Brain microvascular endothelial cell (primary cell): ENCODE measurements around the gene AMBRA1.

Experiments
- DNase-seq: peaks from one replicate; pipeline ENCODE4 v3.0.0-alpha.2; 2020
- H3K27ac ChIP-seq: fragments of 250-450 bp; sonication (Bioruptor Pico); 2 replicates; pipeline ENCODE4 v1.5.1; 2020; ENCODE audit warnings: mild to moderate bottlenecking, moderate library complexity
- H3K27me3 ChIP-seq: fragments of 250-450 bp; sonication (Bioruptor Pico); replicated peaks from 2 replicates; pipeline ENCODE4 v1.5.1; 2020; ENCODE audit warnings: mild to moderate bottlenecking
- H3K36me3 ChIP-seq: fragments of 250-450 bp; sonication (Bioruptor Pico); replicated peaks from 2 replicates; pipeline ENCODE4 v1.5.1; 2020; ENCODE audit warnings: mild to moderate bottlenecking
- H3K4me3 ChIP-seq: 2 replicates; pipeline ENCODE4 v1.5.1; 2011; ENCODE audit warnings: low read depth, mild to moderate bottlenecking, control low read depth, low read length, moderate library complexity
- in situ Hi-C: cut with HindIII; loops from 2 replicates; pipeline ENCODE4 v1.10.0; 2017; ENCODE audit warnings: low sequenced_read_pairs, low pct_ligation_motif_present
- TF ChIP-seq, protein P1 (sequence below): IDR thresholded peaks from 2 replicates; pipeline ENCODE4 v1.5.1; 2011; ENCODE audit warnings: low read depth, mild to moderate bottlenecking, moderate library complexity, low read length, control low read depth, inconsistent platforms; ENCODE audit errors: missing control alignments

Gene AMBRA1

DNA sequence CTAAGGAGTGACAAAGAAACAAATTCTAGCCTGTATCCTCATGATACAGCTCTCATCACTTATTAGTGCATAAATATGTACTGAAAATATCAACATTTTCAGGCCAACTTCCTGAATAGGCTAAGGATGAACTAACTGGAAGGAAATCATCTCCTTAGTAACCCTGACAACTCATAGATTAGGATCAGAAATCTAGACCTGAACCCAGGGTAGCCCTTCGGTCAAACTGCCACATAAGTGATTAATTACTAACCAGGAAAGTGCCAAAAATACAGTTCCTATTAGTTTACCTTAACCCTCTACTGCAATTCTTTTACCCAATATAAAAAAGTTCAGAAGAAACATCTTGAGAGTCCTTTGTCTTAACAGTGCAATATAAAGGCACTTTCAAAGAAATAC is 40.0 kb downstream of the AMBRA1 start:
- H3K27ac ChIP-seq: peak overlapping the region; percentile 84
- no peak for DNase-seq
- TF ChIP-seq, protein P1, sequence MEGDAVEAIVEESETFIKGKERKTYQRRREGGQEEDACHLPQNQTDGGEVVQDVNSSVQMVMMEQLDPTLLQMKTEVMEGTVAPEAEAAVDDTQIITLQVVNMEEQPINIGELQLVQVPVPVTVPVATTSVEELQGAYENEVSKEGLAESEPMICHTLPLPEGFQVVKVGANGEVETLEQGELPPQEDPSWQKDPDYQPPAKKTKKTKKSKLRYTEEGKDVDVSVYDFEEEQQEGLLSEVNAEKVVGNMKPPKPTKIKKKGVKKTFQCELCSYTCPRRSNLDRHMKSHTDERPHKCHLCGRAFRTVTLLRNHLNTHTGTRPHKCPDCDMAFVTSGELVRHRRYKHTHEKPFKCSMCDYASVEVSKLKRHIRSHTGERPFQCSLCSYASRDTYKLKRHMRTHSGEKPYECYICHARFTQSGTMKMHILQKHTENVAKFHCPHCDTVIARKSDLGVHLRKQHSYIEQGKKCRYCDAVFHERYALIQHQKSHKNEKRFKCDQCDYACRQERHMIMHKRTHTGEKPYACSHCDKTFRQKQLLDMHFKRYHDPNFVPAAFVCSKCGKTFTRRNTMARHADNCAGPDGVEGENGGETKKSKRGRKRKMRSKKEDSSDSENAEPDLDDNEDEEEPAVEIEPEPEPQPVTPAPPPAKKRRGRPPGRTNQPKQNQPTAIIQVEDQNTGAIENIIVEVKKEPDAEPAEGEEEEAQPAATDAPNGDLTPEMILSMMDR: no peak
- no peaks in the 10 kb centered on the region for H3K36me3 ChIP-seq
- no peak overlapping the region for H3K4me3 ChIP-seq
- in situ Hi-C loops: no loop called here
- no peaks in the 10 kb centered on the region for H3K27me3 ChIP-seq

DNA sequence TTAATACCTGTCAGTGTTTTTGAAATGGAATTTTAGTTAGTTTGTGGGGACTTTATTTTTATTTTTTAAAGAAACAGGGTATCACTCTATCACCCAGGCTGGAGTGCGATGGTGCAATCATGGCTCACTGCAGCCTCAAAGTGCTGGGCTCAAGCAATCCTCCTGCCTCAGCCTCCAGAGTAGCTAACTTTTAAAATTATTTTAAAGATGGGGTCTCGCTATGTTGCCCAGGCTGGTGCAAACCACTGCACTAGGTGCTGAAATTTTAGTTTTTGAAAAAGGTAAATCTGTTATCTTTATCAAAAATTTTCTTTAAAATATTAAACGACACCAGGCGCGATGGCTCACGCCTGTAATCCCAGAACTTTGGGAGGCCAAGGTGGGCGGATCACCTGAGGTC is 42.6 kb downstream of the AMBRA1 start:
- no peaks in the 10 kb centered on the region for H3K27me3 ChIP-seq
- peaks cover 4% of the 10 kb centered on the region for H3K36me3 ChIP-seq
- TF ChIP-seq, protein P1: no peak
- in situ Hi-C loops: no loop called here
- DNase-seq: no peak
- no peak overlapping the region for H3K27ac ChIP-seq
- H3K4me3 ChIP-seq: no peak overlapping the region

DNA sequence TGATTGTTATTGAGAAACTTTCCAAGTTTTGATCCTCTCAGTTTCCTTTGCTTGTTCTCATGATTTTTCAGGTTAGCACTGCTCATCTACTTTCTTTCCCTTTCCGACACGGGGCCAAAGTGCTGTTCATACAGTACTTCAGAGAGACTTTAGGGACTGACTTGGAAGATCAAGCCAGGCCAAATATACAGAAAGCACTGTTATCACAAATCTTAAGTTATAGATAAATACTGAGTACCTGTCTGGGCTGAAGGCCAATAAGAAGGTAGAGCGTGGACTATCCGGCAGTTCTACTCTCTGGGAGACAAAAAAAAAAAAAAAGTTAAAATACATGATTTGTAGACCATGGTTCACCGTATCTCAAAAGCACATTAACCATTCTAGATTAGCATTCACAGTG is 46.2 kb downstream of the AMBRA1 start:
- in situ Hi-C loops: no loop called here

DNA sequence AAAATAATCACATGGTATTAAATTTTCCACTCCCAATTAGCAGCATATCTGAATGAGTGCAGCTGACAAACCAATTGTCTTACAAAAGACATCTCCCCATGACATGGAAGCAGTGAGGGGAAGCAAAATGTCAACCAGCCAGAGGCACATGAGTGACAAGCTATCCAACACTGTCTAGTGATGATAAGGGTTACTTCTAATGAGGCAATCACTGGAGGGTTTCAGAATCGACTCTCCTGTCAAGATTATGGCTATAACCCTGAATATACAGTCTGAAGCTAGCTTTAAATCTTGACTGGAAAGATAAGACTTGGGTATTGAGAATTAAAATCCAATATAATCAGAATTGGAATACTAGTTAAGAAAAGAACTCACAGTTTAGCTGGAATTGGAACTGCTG is 50.3 kb downstream of the AMBRA1 start:
- Histone ChIP-seq H3K27ac (no peak overlapping the region), H3K36me3 (peaks cover 33% of the 10 kb centered on the region), H3K4me3 (no peak overlapping the region), H3K27me3 (no peaks in the 10 kb centered on the region)
- DNase-seq: no peak
- TF ChIP-seq, protein P1: no peak
- in situ Hi-C loops: no loop called here

More for the DNA sequence above, 46.2 kb downstream of the AMBRA1 start:
- Histone ChIP-seq H3K27ac (no peak overlapping the region), H3K36me3 (peaks cover 18% of the 10 kb centered on the region), H3K4me3 (no peak overlapping the region), H3K27me3 (no peaks in the 10 kb centered on the region)
- TF ChIP-seq, protein P1: no peak
- no peak for DNase-seq

DNA sequence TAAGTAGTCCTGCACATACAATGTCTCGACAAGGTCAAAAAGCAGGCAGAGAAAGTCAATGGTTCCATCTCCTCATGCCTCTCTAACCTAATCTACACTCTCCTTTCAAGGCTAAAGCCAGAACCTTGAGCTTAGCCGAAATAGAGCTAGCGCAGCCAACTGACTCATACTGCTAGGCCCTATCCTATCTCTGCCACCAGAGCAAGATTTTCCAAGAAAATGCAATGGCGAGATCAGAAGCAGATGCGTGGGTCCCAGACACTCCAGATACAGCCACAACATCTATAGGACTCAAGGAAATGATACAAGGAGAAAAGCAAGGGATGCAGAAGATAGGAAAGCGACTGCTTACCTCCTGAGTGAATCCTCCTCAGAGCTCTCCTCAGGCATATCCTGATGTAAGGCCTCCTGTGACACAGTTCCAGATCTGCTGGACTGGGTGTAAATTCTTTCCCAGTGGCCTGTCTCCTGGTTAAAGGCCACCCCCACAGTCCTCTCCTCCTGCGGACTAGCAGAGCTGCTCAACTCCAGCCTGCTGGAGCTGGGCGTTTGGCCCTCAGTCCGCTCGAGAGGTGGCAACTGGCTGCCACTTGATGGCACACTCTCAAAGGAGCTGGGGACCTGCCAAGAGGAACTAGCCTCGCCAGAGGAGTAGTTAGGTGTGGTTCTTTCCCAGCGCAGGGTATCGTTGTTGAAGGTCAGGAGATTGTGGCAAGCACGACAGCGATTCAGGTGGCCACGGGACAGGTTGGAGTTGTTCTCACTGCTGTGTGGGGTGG is 52.0 kb downstream of the AMBRA1 start:
- H3K4me3 ChIP-seq: no peak overlapping the region
- TF ChIP-seq, protein P1: no peak
- DNase-seq: no peak
- no peaks in the 10 kb centered on the region for H3K27me3 ChIP-seq
- H3K36me3 ChIP-seq: peaks cover 28% of the 10 kb centered on the region
- no peak overlapping the region for H3K27ac ChIP-seq
- in situ Hi-C loops: no loop called here

DNA sequence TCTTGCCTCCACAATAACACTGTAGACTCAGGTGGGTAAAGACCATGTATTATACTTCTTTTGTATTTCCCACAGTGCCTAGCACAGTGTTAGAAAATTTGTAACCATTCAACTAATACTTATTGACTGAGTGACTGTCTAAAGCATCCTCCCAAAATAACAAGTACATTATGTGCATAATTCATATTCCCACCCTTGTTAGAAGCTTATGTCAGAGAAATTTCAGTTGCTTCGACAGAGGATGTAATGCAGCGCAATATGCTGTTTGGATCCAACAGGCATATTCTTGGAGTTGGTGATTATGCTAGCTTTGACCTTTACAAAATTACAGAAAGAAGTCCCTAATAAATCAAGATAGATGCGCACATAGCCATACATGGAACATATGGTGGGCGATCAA is 53.0 kb downstream of the AMBRA1 start:
- H3K36me3 ChIP-seq: peaks cover 28% of the 10 kb centered on the region
- H3K27me3 ChIP-seq: no peaks in the 10 kb centered on the region
- H3K27ac ChIP-seq: no peak overlapping the region
- in situ Hi-C loops: no loop called here
- no peak overlapping the region for H3K4me3 ChIP-seq
- TF ChIP-seq, protein P1: no peak
- no peak for DNase-seq
